ENCODE measurements around the gene NTNG1. TPM values are rescaled to one million over a fixed set of nuclear protein-coding genes. Genes with fewer than 3 reads are reported as not detected.

Gene NTNG1
- total and polyA plus RNA-seq, 2 of the 13 experiments (the other 11 are each of a cell fraction or from before 2014, with no cell fraction given), result not detected

- CTCF ChIA-PET (ENCODE audit: low intra/inter-chr PET ratio, low total read pairs), result interaction anchor here (1.4 to 4.5 kb wide), 3 partner anchors 95 to 317 kb away, joined by 3 to 45 read pairs (median 26); no protein-coding TSS in a partner anchor
These were observed 291.3 kb downstream of the NTNG1 start for GRCh38 chr1:107432108-107432507.

GRCh38 chr1:107433068-107433467, 292.2 kb downstream of the NTNG1 start:
- Histone ChIP-seq H3K9me3 (ENCODE audit: low read length) (no peaks in the 10 kb centered on the region), H3K4me2 (ENCODE audit: low read depth, low read length) (no peak overlapping the region), H4K20me1 (ENCODE audit: insufficient read depth, low read length) (no peaks in the 10 kb centered on the region), H3K36me3 (replicated peaks in 1 of 2; ENCODE audit: control insufficient read depth in 1 of 2, insufficient read depth in 2 of 2, low read length in 2 of 2) (no peaks in the 10 kb centered on the region), H2AFZ (ENCODE audit: low read length) (no peak overlapping the region), H3K4me3 (replicated peaks in 1 of 3; ENCODE audit: insufficient read depth in 1 of 3, low read depth in 2 of 3, low read length in 3 of 3) (no peak overlapping the region), H3K4me1 (ENCODE audit: insufficient read depth, low read length) (peaks cover 7% of the 10 kb centered on the region; the same call in 1 of the 2 replicates), H3K27ac (ENCODE audit: extremely low read length, insufficient read depth, low read length) (no peak overlapping the region), H3K27me3 (ENCODE audit: control insufficient read depth in 1 of 2, insufficient read depth in 2 of 2, low read length in 2 of 2) (no peaks in the 10 kb centered on the region), H3K9ac (ENCODE audit: insufficient read depth, low read depth, low read length) (no peak overlapping the region), H3K79me2 (ENCODE audit: insufficient read depth, low read length) (no peaks in the 10 kb centered on the region)
- no TSS peak for BruUV-seq (replicated peaks)
- ChIA-PET CTCF (ENCODE audit: low intra/inter-chr PET ratio, low total read pairs) (interaction anchor here (4.5 kb wide), 1 partner anchor 316 kb away, joined by 45 read pairs; no protein-coding TSS in a partner anchor), POLR2A (no interaction called here)
- DNase-seq (ENCODE audit: low spot score), result no peak
- WGBS (ENCODE audit: low lambda C conversion rate), result 76% methylated on average over 4 of the region's 4 CpGs
- intact Hi-C loops (cut with micrococcal nuclease; ENCODE audit: unreplicated experiment) (no loop called here), in situ Hi-C loops (cut with HindIII; ENCODE audit: extremely low pct_ligation_motif_present, low pct_unique_long_range_greater_than_20kb) (loop anchor here (5.0 kb wide), 2 partner anchors 94 to 309 kb away; no protein-coding TSS in a partner anchor)
- TF ChIP-seq CREB3 (CRISPR knock-in tag; IDR thresholded peaks at IDR 0.05), result no peak
- ATAC-seq, result no peak
- FAIRE-seq, result no peak

More at GRCh38 chr1:107432108-107432507, 291.3 kb downstream of the NTNG1 start:
- no TSS peak for BruUV-seq (replicated peaks)
- intact Hi-C loops (cut with micrococcal nuclease; ENCODE audit: unreplicated experiment) (no loop called here), in situ Hi-C loops (cut with HindIII; ENCODE audit: extremely low pct_ligation_motif_present, low pct_unique_long_range_greater_than_20kb) (loop anchor here (5.0 kb wide), 2 partner anchors 95 to 310 kb away; no protein-coding TSS in a partner anchor)
- no peak overlapping the region for H3K27ac ChIP-seq (ENCODE audit: extremely low read length, insufficient read depth, low read length)
- no peaks in the 10 kb centered on the region for H3K79me2 ChIP-seq (ENCODE audit: insufficient read depth, low read length)
- DNase-seq (ENCODE audit: low spot score) (no peak), FAIRE-seq (no peak), ATAC-seq (no peak)
- no peak overlapping the region for H3K4me3 ChIP-seq (replicated peaks in 1 of 3; ENCODE audit: insufficient read depth in 1 of 3, low read depth in 2 of 3, low read length in 3 of 3)
- TF ChIP-seq NR0B2 (CRISPR knock-in tag; IDR thresholded peaks at IDR 0.05), result no peak
- TF ChIP-seq THAP11 (CRISPR knock-in tag; IDR thresholded peaks at IDR 0.05), result no peak
- no peaks in the 10 kb centered on the region for H4K20me1 ChIP-seq (ENCODE audit: insufficient read depth, low read length)
- WGBS (ENCODE audit: low lambda C conversion rate), result 30% methylated on average over 1 of the region's 1 CpG
- no peak overlapping the region for H3K4me2 ChIP-seq (ENCODE audit: low read depth, low read length)
- H3K9ac ChIP-seq (ENCODE audit: insufficient read depth, low read depth, low read length), result no peak overlapping the region
- H3K36me3 ChIP-seq (replicated peaks in 1 of 2; ENCODE audit: control insufficient read depth in 1 of 2, insufficient read depth in 2 of 2, low read length in 2 of 2), result no peaks in the 10 kb centered on the region
- H2AFZ ChIP-seq (ENCODE audit: low read length), result no peak overlapping the region
- no peaks in the 10 kb centered on the region for H3K9me3 ChIP-seq (ENCODE audit: low read length)
- POLR2A ChIA-PET, result no interaction called here
- peaks cover 7% of the 10 kb centered on the region; the same call in 1 of the 2 replicates for H3K4me1 ChIP-seq (ENCODE audit: insufficient read depth, low read length)
- H3K27me3 ChIP-seq (ENCODE audit: control insufficient read depth in 1 of 2, insufficient read depth in 2 of 2, low read length in 2 of 2), result no peaks in the 10 kb centered on the region
